GM03348 (cell line): ENCODE measurements around the gene SORCS3.

Source experiments
- DNase-seq: peaks from one replicate; pipeline ENCODE4 v3.0.0; 2012; ENCODE audit warnings: low spot score

The SORCS3 gene

GRCh38 chr10:105262666-105263065, 621.6 kb downstream of the SORCS3 start:
- no peak for DNase-seq

GRCh38 chr10:105266966-105267539, 626.0 kb downstream of the SORCS3 start:
- DNase-seq: no peak

GRCh38 chr10:105268961-105269360, 627.9 kb downstream of the SORCS3 start:
- DNase-seq: no peak

- DNase-seq: no peak
Observed at GRCh38 chr10:105269689-105270088, 628.6 kb downstream of the SORCS3 start.

- no peak for DNase-seq
Observed at GRCh38 chr10:105274556-105275070, 633.5 kb downstream of the SORCS3 start.

- DNase-seq: no peak
Observed at GRCh38 chr10:105278439-105278838, 637.3 kb downstream of the SORCS3 start.

GRCh38 chr10:105279101-105279500, 638.0 kb downstream of the SORCS3 start:
- DNase-seq: no peak

- no peak for DNase-seq
Observed at GRCh38 chr10:105280895-105281294, 639.8 kb downstream of the SORCS3 start.

- DNase-seq: no peak
Observed at GRCh38 chr10:105284476-105285215, 643.6 kb downstream of the SORCS3 start.

GRCh38 chr10:105288026-105288425, 646.9 kb downstream of the SORCS3 start:
- DNase-seq: no peak

GRCh38 chr10:105288613-105289012, 647.5 kb downstream of the SORCS3 start:
- DNase-seq: no peak

- DNase-seq: no peak
Observed at GRCh38 chr10:105291571-105291970, 650.5 kb downstream of the SORCS3 start.

- DNase-seq: no peak
Observed at GRCh38 chr10:105292236-105292635, 651.1 kb downstream of the SORCS3 start.
